Nucleus accumbens (tissue), 56 donors: Measurements from ENCODE around the gene SNRNP70.

Source experiments
- DNase-seq, 56 donors: peaks; one replicate each; lab custom pipeline; 2025; lab: John Stamatoyannopoulos, UW

The SNRNP70 gene

DNA sequence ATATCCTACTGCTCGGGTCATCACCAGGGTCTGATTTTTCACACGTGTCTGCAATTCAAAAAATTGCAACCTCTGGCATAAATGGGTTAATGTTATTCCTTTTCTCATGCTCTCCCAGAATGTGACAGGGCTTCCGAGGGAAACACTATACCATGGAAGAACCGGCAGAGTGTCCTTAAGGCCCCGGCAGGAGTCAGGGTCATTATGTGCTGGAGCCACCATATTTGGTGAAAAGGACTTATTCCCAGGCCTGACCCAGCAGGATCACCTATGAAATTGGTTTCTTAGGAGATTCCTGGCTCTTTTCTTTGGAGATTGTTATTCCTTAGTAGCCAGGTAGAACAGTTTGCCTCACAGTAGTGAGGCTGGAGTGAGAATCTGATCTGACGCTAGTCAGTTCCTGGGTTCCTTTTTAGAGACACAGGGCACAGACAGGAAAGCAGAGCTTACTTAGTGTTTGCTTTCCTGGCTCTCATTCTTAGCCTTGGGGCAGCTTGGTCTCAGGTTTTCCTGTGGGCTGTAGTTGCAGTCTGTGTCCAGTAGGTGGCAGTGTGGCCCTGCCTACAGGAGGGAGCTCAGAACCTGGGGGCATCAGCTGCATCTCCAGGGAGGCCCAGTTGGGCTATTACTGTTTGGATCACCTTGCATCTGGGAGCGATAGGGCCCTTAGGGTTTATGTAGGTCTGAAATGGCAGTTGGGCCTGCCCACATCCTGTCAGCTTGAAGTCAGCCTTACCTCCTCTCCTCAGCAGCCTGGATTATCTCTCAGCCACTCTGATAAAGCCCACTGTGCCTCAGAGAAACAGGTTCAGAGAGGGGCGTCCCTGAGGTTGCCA lies 12.4 kb downstream of the SNRNP70 start:
- peak in 47 of 56 donors; percentile 4 to 74 (median 36) for DNase-seq

DNA sequence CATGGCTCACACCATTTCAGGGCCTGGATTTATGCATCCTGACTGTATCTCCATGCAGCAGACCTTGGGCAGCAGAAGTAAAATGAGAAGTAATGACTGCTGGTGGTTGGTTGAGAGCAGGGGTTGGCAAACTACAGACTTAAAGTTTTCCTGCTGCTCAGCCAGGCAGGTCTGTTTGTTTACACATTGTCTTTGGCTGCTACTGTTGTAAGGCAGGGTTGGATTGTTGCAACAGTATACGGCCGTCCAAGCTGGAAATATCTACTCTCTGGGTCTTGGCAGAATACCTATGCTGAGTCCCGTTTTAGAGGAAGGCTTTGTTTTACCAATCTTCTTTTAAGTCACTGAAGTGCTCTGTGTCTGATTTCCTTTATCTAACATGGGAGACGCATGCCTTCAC lies 13.5 kb downstream of the SNRNP70 start:
- DNase-seq: no peak

DNA sequence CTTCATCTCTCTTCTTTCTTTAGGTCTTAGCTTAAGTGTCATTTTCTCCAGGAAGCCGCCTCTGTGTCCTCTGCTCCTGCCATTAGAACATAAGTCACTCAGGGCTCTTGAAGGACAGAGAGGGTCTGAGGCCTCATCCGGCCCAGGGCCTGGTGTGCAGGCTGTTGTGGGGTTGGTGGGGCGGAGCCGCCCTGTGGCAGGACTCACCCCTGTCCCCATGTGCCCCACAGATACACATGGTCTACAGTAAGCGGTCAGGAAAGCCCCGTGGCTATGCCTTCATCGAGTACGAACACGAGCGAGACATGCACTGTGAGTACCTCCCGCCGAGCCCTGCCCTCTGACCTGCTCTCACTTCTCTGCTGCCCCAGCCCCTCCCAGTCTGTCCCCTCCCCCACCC lies 15.9 kb downstream of the SNRNP70 start:
- no peak for DNase-seq

DNA sequence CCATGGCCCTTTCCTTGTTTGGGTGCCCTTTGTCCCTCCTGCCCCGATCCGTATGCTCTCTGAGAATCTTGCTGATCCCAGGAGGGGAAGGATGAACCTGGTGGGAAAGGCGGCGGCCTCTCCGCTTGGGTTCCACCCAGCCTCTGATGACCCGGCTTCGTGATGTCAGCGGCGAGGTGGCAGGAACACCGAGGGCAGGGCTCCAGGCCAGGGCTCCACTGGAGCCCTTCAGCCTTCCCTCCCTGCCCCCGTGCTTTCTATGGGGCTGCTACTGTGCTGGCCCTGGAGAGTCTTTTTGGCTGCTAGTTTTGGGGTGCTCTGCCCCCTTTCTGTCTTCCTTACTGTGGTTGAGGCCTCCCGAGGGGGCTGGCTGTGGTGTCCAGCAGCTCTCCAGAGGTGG lies 17.1 kb downstream of the SNRNP70 start:
- DNase-seq: no peak

DNA sequence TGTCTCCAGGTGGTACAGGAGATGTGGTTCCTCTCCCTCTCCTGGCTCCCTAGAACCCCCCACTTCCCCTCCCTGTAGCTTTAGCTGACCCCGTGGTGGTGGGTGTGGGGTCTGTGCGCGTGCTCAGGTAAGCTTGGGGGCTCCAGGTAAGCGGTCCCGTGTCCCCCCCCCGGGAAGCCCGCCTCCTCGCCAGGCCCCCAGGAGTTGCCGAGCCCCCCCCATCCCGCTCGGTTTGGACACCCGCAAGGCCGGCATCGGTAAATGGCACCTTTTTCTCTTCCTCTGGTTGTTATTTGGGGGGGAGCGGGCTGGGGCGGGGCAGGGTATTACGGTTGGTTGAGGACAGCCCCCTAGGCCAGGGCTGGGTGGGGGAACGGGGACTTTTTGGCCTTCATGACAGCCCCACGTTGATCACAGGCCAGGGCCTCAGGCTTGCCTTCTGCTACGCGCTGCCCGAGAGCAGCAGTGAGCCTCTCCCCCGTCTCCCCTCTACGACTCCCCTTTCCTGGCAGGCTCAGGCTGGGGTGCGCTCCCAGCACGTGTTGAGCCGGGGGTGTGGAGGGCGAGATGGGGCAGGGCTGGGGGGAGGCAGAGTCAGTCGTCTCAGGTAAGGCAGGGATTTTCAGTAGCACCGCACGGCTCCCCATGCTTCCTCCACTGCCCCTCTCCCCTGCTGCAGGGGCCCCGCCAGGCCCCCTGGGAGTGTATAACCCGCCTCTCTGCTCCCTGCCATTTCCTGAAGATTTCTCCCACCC lies 18.3 kb downstream of the SNRNP70 start:
- no peak for DNase-seq

DNA sequence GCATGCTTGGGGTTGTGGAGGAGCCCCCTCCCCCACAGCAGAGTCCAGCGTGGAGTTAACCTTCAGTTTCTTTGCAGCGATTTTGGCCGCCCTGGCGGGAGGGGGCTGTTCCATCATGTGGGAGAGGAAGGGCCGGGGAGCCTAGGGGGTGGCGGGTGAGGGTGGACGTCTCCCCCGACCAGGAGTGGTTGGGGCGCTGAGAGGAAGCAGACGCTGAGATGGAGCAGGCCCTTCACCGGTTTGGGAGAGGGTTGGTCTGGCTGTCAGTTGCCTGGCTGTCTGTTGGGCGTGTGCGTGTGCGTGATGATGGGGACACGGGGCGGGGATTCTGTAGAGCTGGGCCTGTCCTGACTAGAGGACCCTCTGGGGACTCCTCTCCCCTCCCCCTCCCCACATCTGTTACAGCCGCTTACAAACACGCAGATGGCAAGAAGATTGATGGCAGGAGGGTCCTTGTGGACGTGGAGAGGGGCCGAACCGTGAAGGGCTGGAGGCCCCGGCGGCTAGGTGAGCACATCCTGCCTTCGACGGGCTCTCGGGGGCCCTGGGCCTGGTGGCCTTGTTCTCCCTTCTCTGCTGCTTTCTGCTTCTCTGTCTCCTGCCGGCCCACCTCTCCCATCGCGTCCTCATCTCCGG lies 19.1 kb downstream of the SNRNP70 start:
- no peak for DNase-seq

DNA sequence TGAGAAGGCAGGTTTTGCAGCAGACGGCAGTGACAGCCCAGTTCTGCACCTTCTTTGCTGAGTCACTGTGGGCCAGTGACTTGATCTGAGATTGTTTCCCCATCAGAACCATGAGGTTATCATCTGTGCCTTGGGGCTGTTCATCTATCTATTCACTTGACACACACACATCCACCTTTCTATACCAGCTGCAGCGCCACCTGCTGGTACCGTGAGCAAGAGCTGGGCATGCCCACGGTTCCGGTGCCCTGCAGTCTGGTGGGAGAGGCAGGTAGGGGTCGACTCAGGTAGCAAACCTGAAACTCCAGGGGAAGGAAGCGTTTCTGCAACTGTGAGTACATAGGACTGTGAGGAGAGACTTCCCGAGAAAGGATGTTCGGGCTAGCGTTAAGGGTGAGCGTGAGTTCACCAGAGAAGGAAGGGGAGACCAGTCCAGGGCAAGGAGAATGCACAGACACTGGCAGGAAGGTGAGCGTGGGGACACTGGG lies 21.4 kb downstream of the SNRNP70 start:
- DNase-seq: peak in 33 of 56 donors; percentile 3 to 65 (median 21)

DNA sequence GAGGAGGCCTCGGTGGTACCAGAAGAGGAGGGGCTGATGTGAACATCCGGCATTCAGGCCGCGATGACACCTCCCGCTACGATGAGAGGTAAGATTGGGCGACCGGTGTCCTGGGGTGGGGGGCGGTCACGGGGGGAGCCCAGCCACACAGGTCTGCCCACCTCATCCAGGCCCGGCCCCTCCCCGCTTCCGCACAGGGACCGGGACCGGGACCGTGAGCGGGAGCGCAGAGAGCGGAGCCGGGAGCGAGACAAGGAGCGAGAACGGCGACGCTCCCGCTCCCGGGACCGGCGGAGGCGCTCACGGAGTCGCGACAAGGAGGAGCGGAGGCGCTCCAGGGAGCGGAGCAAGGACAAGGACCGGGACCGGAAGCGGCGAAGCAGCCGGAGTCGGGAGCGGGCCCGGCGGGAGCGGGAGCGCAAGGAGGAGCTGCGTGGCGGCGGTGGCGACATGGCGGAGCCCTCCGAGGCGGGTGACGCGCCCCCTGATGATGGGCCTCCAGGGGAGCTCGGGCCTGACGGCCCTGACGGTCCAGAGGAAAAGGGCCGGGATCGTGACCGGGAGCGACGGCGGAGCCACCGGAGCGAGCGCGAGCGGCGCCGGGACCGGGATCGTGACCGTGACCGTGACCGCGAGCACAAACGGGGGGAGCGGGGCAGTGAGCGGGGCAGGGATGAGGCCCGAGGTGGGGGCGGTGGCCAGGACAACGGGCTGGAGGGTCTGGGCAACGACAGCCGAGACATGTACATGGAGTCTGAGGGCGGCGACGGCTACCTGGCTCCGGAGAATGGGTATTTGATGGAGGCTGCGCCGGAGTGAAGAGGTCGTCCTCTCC lies 22.6 kb downstream of the SNRNP70 start:
- no peak for DNase-seq

DNA sequence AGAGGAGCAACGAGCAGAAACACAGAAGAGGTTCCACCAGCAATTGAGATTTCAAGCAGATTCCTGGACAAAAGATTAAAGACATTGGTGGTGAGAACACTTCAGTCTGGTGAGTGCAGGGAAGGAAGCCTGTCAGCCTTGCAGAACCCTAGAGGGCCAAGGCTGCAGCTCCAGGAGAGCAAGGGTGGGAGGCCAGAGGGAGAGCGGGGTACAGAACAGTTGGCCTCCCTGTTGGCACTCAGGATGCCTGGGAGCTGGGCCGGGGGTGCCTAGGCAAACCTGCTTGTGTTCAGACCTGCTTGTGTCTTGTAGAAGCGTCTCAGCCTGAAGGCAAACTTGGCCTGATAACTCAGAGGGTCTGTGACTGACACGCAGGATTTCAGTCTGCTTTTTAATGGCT lies 23.8 kb downstream of the SNRNP70 start:
- DNase-seq: no peak

DNA sequence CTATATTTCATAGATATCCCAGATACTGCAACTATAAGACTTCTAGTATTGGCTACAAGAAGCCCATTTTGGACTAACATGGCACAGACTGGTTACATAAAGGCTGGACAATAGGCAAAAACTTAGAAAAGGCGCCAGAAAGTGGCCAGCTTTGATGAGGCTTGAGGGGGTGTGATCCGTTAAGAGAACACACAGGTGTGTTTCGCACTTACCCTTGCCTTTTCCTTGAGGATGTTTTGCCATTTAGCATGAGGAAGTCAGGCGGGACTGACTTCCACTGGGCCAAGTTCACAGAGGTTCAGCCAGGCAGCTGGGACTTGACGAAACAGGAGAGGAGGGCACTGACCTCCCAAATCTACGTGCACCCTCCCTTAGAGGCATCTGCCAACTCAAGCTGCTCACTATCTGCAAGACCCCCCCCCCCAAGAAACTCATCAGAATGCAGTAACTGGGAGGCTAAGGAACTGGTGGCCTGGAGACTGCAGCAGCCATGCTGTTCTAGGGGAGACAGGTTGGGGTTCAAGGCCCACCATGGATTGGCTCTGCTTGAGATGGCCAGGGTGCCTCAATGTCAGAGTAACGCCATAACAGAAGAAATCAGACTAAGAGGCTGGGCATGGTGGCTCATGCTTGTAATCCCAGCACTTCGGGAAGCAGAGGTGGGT lies 24.4 kb downstream of the SNRNP70 start:
- no peak for DNase-seq

DNA sequence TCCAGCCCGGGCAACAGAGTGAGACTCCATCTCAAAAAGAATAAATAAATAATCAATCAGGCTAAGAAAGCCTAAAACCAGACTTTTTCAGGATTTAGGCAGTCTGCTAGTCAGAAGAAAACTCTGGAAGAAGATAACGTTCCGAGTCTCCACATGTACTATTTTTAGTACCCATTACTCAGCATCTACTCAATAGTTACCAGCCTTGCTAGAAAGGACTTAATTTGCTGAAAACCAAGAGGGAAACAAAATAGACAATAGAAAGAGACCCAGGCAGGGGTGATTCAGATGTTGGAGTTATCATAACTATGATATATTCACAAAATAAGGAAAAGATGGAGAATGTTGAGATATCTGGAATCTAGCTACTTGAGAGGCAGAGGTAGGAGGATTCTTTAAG lies 25.3 kb downstream of the SNRNP70 start:
- no peak for DNase-seq

DNA sequence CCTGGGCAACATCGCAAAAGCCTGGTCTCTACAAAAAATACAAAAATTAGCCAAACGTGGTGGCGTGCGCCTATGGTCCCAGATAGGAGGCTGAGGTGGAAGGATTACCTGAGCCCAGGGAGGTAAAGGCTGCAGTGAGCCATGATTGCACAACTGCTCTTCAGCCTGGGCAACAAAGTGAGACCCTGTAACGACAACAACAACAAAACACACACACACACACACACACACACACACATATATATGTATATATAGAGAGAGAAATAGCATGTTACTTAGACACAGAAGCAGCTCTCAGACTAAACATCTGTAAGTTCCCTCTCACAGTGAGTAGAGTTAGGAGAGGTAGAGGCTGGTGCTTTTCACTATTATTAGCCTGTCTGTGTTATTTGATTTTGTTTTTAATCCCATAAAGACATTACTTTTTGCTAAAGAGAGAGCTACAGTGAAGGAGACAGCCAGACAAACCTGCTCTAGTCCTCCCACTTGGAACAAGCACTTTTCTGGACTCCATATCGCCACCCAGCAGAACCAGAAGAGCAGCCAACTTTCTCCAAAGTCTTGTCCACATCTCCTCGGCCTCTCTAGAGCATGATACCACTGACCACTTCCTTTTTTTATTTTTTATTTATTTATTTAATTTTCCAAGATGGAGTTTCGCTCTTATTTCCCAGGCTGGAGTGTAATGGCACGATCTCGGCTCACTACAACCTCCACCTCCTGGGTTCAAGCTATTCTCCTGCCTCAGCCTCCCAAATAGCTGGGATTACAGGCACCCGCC lies 26.2 kb downstream of the SNRNP70 start:
- DNase-seq: no peak

DNA sequence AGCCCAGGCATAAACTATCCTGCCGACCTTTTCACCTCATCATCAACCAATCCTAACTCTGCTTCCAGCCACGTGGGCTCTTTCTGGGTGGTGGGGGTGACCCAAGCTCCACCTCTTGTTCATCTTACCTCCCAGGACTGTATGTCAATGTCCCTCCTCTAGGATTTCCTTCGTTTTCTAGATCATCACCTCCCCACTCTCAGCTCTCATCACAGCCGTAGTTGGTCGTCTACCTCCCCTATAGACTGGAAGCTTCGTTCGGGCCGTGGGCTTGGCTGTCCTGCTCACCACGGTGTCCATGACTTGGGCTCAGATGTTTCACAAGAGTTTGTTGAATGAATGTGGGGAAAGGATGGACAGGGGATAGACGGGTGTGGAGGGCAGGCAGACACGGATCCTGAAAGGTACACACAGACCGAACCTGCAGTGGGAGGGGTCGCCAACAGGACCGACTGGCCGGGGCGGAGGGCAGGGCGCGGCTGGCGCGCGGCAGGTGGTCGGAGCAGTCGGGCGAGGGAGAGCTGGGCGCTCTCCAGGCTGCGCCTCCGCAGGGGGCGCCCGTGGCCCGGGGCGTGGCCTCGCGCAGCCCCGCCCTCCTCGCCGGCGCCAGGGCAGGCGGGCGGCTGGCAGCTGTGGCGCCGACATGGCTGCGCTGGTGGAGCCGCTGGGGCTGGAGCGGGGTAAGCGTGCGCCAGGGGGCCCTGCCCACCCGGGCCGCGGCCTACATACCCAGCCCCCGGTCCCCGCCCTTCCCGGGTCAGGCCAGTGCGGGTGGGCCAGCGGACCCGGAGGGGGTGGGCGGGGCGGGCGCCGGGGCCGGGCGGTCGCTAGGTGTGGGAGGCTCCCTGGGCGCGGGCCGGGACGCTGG lies 28.7 kb downstream of the SNRNP70 start, which contains the start of gene LIN7B:
Gene LIN7B (plus strand): TSS at position 609 of the 868 bp plus-strand sequence. CDS start 35 bp downstream, at position 644.
- peak in 48 of 56 donors; percentile 18 to 78 (median 51) for DNase-seq

DNA sequence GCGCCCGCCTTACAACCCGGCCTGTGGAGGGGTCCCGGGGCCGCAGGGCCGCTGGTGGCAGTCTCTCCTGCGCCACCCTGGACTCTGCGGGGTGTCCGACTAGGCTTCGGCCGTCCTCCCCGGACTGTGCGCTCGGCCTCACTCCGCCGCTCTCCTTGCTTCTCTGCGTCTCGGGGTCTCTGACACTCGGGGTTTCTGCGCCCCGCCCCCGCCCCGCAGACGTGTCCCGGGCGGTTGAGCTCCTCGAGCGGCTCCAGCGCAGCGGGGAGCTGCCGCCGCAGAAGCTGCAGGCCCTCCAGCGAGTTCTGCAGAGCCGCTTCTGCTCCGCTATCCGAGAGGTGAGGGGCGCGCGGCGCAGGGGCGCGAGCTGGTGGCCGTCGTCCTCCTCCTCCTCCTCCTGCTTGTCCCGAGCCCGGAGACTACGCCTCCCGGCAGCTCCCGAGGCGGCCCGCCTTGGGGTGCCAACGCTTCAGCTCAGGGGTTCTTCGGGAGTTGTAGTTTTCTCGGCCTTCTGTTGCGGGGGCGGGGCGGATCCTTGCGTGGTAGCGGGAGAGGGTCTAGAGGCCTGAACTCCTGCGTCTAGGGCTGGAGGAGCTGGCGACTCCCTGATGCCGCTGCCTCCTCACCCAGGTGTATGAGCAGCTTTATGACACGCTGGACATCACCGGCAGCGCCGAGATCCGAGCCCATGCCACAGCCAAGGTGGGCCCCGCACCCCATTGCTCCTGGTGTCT lies 29.5 kb downstream of the SNRNP70 start:
- DNase-seq: peak in 53 of 56 donors; percentile 18 to 91 (median 68)

DNA sequence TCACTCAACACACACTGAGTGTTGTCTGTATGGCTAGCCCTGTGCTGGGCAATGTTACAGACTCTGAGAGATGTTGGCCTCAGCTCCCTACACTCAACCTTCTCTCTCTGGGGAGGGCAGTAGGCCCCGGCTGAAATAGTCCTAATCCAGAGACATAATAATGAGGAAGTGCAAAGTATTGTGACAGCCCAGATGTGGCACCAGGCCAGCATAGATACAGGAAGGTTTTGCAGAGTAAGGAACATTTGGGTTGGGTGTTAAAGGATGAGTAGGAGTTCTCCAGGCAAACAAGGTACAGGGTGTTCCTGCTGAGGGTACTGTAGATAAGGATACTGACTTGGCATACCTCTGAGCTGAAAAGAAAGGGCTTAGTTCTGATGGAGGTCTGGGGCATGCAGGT lies 31.3 kb downstream of the SNRNP70 start:
- no peak for DNase-seq

DNA sequence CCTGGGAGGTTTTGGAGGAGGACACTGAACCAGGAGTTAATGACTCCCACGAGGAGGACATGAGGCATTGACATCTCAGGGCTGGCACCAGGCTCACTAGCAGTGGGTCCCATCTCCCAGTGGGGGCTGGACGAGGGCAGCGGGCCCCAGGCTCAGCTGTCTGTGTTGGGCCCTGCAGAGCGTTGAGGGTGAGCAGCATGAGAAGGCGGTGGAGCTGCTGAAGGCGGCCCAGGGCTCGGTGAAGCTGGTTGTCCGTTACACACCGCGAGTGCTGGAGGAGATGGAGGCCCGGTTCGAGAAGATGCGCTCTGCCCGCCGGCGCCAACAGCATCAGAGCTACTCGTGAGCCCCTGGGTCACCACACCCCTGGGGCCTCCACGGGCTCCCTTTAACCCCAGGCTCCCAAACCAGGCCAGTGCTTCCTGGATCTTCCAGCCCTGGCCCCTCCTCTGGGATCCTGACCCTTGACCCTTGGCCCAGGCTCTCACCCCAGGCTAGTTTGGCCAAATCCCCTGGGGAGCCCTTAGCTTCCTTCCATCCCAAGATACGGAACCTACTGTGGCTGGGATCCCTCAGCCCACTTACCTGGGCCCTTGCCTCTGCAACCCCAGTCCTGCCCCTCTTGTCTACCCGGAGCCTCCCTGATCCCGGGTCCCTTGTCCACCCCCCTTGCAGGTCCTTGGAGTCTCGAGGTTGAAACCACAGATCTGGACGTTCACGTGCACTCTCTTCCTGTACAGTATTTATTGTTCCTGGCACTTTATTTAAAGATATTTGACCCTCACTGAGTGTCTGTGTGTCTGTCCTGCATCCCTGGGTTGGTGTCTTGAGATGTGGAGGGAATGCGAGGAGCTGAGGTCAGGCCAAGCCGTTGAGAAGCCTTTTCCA lies 32.7 kb downstream of the SNRNP70 start:
- peak in 2 of 56 donors; percentile 14 to 29 for DNase-seq
